ENCODE measurements around the gene FIGN.

The FIGN gene

DNA sequence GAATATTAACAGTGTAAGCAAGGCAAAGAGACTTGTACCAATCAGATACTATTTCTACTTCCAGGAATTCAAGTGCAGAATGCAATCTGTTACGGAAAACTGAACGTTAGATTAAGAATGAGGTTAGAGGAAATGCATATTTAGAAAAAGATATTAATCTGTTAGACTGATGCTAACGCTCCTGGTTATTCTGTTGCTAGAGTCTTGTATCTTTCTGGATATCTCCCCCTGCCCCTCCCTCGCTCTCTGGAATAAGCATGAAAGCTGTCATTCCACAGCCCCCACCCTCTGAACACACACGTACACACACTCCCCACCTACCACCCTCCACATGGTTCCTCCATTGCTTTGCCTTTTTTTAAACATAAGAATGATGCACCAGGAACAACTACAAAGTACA, 24.1 kb downstream of the FIGN start:
- in situ Hi-C loops (cut with HindIII; ENCODE audit: low sequenced_read_pairs): no loop called here

- in situ Hi-C loops (cut with HindIII; ENCODE audit: low sequenced_read_pairs): no loop called here
Observed at GRCh38 chr2:163711258-163711657, 24.6 kb downstream of the FIGN start.

DNA sequence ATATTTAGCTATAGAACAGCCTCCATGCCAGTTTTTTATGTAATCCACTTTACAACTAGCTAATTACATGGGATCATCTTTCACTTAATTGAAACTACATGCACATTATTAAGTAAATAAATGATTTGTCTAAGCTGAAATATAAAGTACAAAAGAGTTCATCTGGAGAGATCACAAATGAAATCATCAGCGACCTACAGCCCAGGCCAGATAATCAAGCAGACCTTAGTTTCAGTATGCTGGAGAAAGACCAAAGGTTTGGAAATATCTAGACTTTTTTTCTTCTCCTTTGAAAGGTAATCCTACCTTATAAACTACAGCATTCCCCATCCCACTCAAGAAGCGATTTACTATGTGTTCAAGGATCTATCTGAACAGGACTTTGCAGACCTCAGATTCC, 26.5 kb downstream of the FIGN start:
- in situ Hi-C loops (cut with HindIII; ENCODE audit: low sequenced_read_pairs): no loop called here

- in situ Hi-C loops (cut with HindIII; ENCODE audit: low sequenced_read_pairs): no loop called here
Observed at GRCh38 chr2:163708265-163708664, 27.5 kb downstream of the FIGN start.

GRCh38 chr2:163703386-163703785, 32.4 kb downstream of the FIGN start:
- in situ Hi-C loops (cut with HindIII; ENCODE audit: low sequenced_read_pairs): no loop called here

DNA sequence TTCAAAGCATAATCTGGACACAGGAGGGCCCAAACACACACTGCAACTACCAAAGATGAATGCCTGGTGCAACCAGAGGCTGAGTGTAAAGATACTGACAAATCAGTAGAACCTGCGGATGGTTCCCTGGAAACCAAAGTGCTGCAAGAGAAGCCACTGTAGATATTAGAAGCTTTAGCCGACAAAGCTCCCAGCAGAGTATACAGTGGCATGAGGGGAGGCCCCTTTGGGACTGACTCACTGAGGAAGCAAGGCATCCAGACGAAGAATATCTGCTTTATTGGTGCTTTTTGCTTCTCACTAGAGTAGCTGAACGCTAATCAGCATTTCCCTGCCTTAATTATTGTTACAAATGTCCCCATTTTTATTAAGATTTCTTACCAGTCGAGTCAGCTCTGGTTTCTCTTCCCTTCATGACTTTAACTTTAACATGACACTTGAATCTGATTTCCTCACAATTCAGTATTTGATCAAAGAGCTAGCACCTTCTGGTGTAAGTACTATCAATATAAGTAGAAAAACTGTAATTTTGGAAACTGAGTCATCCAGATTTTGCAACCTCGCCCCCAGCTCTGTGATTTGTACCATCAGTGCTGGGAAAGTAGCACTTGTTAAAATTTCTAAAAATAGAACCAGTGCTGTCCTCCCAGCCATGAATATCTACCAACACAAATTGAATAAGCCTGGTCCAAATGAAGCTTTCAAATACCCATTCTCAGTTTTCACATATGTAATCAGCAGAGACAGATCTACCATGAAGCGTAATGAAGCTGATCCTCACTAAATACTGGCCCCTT, 34.2 kb downstream of the FIGN start:
- in situ Hi-C loops (cut with HindIII; ENCODE audit: low sequenced_read_pairs): no loop called here

GRCh38 chr2:163698857-163699256, 37.0 kb downstream of the FIGN start:
- in situ Hi-C loops (cut with HindIII; ENCODE audit: low sequenced_read_pairs): no loop called here

DNA sequence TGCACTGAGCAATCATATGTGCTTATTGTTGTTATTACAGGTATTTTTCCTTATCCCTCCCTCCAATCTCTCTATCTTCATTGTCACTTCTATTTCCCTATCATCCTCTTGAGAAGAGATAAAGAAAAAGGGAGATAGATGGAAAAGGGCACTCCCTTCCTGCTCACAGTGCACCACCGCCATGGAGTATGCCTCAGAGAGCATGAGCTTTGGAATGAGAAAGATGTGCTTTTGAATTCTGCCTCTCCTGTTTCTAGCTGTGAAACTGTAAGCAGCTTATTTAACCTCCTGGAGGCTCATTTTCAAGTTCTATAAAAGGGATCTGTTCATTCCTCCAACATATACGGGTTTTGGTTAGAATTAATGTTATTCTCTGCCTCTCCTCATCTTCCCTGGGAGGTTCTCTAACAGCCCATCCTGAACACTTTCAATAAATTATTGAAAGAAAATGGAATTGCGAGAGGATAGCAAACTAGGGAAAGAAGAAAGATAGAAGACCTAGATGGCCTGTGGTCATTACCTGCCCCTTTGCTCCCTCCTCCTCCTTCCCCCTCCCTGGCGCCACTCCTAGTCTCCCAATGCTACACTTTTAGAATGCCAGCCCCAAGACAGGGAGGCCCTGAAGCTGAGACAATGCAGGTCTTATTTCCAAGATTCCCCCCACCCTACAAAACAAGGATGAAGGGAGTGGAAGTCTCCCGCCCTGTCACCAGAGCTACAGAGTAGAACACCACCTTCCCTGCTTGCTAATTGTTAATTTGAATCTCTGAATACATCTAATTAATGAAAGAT, 37.8 kb downstream of the FIGN start:
- in situ Hi-C loops (cut with HindIII; ENCODE audit: low sequenced_read_pairs): no loop called here

DNA sequence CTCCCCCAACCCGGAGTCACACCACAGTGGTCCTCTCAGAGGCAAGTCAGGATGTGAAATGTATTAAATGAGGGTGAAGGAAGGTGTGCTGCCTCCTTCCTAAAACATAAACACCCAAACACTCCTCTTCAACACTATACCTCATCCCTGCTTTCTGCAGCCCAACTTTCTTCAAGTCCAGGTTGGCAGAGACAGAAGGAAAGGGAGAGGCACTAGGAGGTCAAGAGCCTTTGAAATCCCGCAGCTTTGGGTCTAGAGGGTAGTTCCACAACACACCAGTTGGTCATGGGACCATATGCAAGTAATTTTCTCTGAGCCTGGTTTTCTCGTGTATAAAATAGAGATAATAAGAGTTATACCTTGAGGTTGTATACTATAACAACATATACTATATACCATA, 38.4 kb downstream of the FIGN start:
- in situ Hi-C loops (cut with HindIII; ENCODE audit: low sequenced_read_pairs): no loop called here

DNA sequence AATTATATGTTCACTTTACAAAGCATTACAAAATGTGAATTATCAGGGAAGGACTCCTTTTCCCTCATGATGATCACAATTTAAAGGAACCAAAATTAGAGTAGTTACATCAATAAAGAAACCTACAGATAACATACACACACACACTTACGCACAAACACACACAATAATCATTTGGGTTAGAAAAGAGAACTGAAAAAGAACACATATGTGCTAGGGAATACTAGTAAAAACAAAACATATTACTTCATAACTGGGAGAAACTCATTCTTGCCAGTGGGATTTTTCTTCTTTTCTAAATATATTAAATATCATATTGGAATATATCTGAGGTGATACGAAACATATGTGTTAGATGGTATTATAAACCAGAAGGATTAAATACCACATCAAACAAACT, 42.3 kb downstream of the FIGN start:
- in situ Hi-C loops (cut with HindIII; ENCODE audit: low sequenced_read_pairs): no loop called here

DNA sequence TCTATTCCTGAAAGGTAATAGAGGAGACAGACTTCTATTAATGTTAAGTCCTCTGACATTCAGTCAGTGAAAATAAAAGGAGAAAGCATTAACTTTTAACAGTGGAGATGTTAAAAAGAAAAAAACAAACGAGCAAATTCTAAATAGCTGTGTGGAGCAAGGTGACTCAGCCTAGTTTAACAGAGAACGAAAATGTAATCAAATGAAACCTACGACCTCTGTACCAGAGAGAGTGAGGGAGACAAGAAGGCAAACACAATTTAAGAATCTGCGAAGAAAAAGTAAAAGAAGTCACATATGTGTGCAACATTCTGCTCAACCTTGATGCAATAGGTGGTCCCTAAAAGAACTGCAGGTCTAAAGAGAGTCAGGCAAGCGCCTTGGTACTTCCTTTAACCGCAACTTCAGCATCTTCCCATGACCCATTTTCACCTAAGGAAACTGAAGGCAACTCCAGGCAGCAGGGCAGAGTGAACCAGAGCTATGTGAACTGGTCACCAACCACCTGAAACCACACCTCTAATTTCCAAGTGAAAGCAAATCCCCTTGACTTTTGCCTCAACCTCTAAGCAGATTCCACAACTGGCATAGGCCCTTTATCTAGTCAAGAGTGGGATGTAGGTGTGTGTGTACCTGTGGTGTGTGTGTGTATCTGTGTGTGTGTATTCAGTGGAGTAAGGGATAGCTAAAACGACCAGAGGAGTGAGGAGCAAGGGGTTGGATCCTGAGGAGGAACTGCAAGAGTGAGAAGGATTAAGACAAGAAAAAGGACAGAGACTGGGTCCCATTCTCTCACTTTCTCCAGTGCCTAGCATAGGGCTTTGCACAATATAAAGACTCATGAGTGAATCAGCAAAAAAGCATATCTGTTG, 43.0 kb downstream of the FIGN start:
- in situ Hi-C loops (cut with HindIII; ENCODE audit: low sequenced_read_pairs): no loop called here

DNA sequence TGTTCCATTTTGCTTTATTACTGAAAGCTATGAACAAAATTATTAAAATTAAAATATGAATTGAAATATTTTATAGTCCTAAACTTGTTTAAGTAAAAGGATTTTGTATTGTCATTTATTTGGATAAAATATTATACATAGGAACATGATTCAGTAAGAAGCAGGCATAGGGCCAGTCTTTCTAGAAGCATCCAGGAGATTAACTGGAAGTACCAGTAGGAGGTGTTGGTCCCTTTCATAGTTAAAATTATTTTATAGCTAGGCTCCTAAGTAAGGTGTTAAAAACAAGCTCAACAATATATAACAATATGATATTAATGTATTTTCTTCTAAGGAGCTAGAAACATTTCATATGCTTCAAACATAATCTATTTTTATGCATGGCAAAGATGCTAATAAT, 43.7 kb downstream of the FIGN start:
- in situ Hi-C loops (cut with HindIII; ENCODE audit: low sequenced_read_pairs): no loop called here

GRCh38 chr2:163690896-163691295, 44.9 kb downstream of the FIGN start:
- in situ Hi-C loops (cut with HindIII; ENCODE audit: low sequenced_read_pairs): no loop called here

- in situ Hi-C loops (cut with HindIII; ENCODE audit: low sequenced_read_pairs): no loop called here
Observed at GRCh38 chr2:163687217-163687616, 48.6 kb downstream of the FIGN start.

GRCh38 chr2:163686289-163686688, 49.5 kb downstream of the FIGN start:
- in situ Hi-C loops (cut with HindIII; ENCODE audit: low sequenced_read_pairs): no loop called here

- in situ Hi-C loops (cut with HindIII; ENCODE audit: low sequenced_read_pairs): no loop called here
Observed at GRCh38 chr2:163682695-163683094, 53.1 kb downstream of the FIGN start.

DNA sequence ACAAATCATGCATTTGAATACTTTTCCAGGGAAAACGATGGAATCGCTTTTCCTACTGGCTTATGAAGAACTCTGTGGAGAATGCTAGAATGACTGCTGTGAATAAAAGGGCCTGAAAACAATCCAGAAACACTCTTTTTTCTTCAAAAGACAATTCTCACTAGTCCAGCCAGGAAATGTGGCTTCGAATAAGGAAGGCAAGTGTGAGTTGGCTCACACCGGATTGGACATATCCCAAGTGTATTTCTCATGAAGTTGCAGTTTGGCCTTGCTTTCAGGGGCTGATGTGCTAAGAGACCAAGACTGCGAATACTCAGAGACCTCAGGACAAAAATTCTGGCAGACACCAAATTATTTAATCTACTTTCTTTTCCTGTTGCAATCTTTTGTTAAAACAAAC, 54.1 kb downstream of the FIGN start:
- in situ Hi-C loops (cut with HindIII; ENCODE audit: low sequenced_read_pairs): no loop called here

- in situ Hi-C loops (cut with HindIII; ENCODE audit: low sequenced_read_pairs): no loop called here
Observed at GRCh38 chr2:163675388-163675787, 60.4 kb downstream of the FIGN start.

GRCh38 chr2:163673522-163673921, 62.3 kb downstream of the FIGN start:
- in situ Hi-C loops (cut with HindIII; ENCODE audit: low sequenced_read_pairs): no loop called here

DNA sequence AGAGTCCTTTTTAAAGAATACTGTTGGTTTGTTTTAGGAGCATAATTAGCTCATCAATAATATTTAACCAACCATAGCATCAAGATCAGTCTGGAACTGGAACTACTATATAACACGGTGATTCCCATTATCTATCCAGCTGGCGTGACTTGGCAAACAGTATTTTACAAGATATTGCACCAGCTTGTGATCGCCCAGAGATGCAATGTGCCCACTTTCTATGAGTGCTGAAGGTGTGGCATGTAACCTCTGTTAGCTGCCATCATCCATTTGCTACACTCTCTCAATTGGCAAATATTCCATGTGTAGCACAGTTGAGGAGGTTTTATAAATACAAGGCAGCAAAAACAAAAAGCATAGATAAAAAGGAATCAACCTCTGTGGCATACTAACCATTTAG, 64.9 kb downstream of the FIGN start:
- in situ Hi-C loops (cut with HindIII; ENCODE audit: low sequenced_read_pairs): no loop called here

DNA sequence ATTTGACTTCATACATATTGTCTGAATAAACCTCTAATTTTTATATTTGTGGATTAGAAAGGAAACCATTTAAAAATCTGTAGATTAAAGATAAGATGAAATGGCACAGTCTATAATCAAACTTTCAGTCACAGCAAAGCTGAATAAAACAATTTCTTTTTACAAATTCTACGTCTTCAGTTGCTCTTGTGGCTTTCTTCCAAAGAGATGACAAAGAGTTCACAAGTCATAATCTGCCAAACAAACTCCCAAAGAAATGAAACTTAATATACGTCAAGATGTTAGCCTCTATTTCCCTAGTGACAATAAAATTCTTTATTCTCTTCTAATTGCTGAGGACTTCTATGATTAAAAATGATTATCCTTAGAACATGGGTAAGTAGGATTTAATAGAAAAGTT, 66.3 kb downstream of the FIGN start:
- in situ Hi-C loops (cut with HindIII; ENCODE audit: low sequenced_read_pairs): no loop called here

All from DLD1 (cell line).